Vagina (tissue), 2 donors: ENCODE data around the gene STARD4.

Experiments
- POLR2A ChIP-seq, 2 donors: fragments of 450-650 bp; IDR thresholded peaks; one replicate each; pipeline ENCODE4 v1.6.1; 2017; ENCODE audit warnings: antibody characterized with exemption in 2 of 2, mild to moderate bottlenecking in 2 of 2, moderate library complexity in 2 of 2
- POLR2AphosphoS5 ChIP-seq, 2 donors: sonication (generic); formaldehyde crosslinking; IDR thresholded peaks; one replicate each; pipeline ENCODE4 v1.9.0; 2017; ENCODE audit warnings: antibody characterized with exemption in 2 of 2, mild to moderate bottlenecking in 2 of 2, low read depth in 1 of 2; ENCODE audit not compliant: insufficient read depth in 1 of 2
- TF ChIP-seq, protein P1 (sequence below), 3 experiments: fragments of 450-650 bp in 2 of 3; fragments of 200-600 bp in 1 of 3; sonication (generic) in 1 of 3; IDR thresholded peaks; one replicate each; pipeline ENCODE4 v1.5.1; 2017 to 2019; ENCODE audit warnings: antibody characterized with exemption in 3 of 3, mild to moderate bottlenecking in 2 of 3, moderate library complexity in 2 of 3

DNA sequence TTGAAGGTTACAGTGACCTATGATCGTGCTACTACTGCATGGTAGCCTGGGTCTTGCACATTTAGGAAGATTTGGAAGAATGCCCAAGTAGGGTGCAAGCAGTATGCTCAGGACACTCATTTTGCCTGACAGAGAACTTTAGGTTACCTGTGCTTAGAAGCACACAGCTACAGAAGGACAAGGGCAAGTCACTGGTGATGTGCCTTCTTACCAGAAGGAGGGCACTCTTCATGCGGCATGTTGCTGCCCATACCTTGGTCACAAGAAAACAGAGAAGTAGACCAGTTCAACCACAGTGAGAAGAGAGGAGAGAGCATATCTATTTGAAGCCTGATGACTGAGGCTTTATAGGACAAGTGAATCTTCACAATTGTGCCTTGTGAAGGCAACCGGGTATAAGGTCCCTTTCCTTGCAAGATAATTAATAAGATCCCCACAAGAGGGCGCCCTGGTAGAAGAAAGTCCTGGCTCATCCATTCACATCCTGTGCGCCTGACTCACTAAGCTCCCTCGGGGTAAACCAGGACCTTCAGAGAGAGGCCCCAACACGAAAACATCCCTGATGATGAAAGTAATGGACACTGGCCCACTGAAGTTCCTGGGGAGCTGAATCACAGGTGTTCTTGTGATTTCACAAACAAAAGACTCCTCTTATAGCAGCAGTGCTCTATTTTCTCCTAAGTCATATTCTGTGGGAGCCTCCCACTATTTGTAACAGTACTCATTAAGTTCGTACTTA is 38.1 kb upstream of the STARD4 start:
- TF ChIP-seq POLR2AphosphoS5 (IDR thresholded peaks at IDR 0.05; ENCODE audit: insufficient read depth in 1 of 2, low read depth in 1 of 2) (peak in 1 of 2 donors; percentile 86), POLR2A (IDR thresholded peaks at IDR 0.05) (no peak)
- TF ChIP-seq, protein P1, sequence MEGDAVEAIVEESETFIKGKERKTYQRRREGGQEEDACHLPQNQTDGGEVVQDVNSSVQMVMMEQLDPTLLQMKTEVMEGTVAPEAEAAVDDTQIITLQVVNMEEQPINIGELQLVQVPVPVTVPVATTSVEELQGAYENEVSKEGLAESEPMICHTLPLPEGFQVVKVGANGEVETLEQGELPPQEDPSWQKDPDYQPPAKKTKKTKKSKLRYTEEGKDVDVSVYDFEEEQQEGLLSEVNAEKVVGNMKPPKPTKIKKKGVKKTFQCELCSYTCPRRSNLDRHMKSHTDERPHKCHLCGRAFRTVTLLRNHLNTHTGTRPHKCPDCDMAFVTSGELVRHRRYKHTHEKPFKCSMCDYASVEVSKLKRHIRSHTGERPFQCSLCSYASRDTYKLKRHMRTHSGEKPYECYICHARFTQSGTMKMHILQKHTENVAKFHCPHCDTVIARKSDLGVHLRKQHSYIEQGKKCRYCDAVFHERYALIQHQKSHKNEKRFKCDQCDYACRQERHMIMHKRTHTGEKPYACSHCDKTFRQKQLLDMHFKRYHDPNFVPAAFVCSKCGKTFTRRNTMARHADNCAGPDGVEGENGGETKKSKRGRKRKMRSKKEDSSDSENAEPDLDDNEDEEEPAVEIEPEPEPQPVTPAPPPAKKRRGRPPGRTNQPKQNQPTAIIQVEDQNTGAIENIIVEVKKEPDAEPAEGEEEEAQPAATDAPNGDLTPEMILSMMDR (IDR thresholded peaks at IDR 0.05): peak; percentile 33 to 74 (median 67)
